CD14-positive monocyte (primary cell): ENCODE data around the gene POLR3GL. TPM values are rescaled to one million over a fixed set of nuclear protein-coding genes. Genes with fewer than 3 reads are reported as not detected.
"Not testable (repeated sequence)": the region's sequence is repeated elsewhere in the genome, so short reads cannot be mapped to it uniquely, and the experiment has no call there.

Experiments
- DNase-seq, 3 donors: peaks; one replicate each; pipeline ENCODE4 v3.0.0-alpha.2; 2011 to 2022
- H2AFZ ChIP-seq: 2 replicates; pipeline ENCODE4 v1.6.0; 2012; ENCODE audit warnings: mild to moderate bottlenecking, low read depth, low read length, inconsistent platforms; ENCODE audit not compliant: insufficient read depth, poor library complexity, severe bottlenecking
- H3K27ac ChIP-seq, 2 donors: 1 replicate in 1 of 2; 2 replicates in 1 of 2; pipeline ENCODE4 v1.5.1; 2012 to 2013; ENCODE audit warnings: low read length in 2 of 2, control low read depth in 1 of 2, inconsistent platforms in 1 of 2, low read depth in 1 of 2, mild to moderate bottlenecking in 1 of 2
- H3K27me3 ChIP-seq, 2 donors: one replicate each; pipeline versions ENCODE4 v1.6.0 to v1.6.1; 2011 to 2013; ENCODE audit warnings: low read length in 2 of 2; ENCODE audit not compliant: control insufficient read depth in 2 of 2, insufficient read depth in 2 of 2
- H3K36me3 ChIP-seq, 2 donors: replicated peaks in 1 of 2; 1 replicate in 1 of 2; 2 replicates in 1 of 2; pipeline versions ENCODE4 v1.5.1 to v1.6.1; 2012 to 2013; ENCODE audit warnings: low read length in 2 of 2, control low read depth in 1 of 2, inconsistent platforms in 1 of 2, mild to moderate bottlenecking in 1 of 2; ENCODE audit not compliant: insufficient read depth in 2 of 2, control insufficient read depth in 1 of 2
- H3K4me1 ChIP-seq, 2 donors: 1 replicate in 1 of 2; 2 replicates in 1 of 2; pipeline versions ENCODE4 v1.5.1 to v1.6.1; 2012 to 2013; ENCODE audit warnings: low read length in 2 of 2, control low read depth in 1 of 2, inconsistent platforms in 1 of 2, mild to moderate bottlenecking in 1 of 2, moderate library complexity in 1 of 2; ENCODE audit not compliant: insufficient read depth in 2 of 2, control insufficient read depth in 1 of 2
- H3K4me2 ChIP-seq: replicated peaks from 2 replicates; pipeline ENCODE3; 2012; ENCODE audit warnings: low read length, moderate library complexity, mild to moderate bottlenecking; ENCODE audit not compliant: poor library complexity, severe bottlenecking; ENCODE audit errors: extremely low read depth
- H3K4me3 ChIP-seq, 3 experiments: fragments of 200-600 bp in 1 of 3; sonication (generic) in 1 of 3; replicated peaks in 1 of 3; 1 replicate in 2 of 3; 2 replicates in 1 of 3; pipeline ENCODE4 v1.5.1; 2011 to 2013; ENCODE audit warnings: low read length in 3 of 3, mild to moderate bottlenecking in 3 of 3, control low read depth in 2 of 3, low read depth in 2 of 3, inconsistent platforms in 1 of 3, moderate library complexity in 1 of 3
- H3K79me2 ChIP-seq: 2 replicates; pipeline ENCODE4 v1.6.0; 2012; ENCODE audit warnings: mild to moderate bottlenecking, control low read depth, inconsistent platforms, low read length, moderate library complexity; ENCODE audit not compliant: insufficient read depth
- H3K9ac ChIP-seq: 2 replicates; pipeline ENCODE4 v1.6.0; 2017; ENCODE audit warnings: low read length, mild to moderate bottlenecking; ENCODE audit not compliant: insufficient read depth, poor library complexity, severe bottlenecking
- H3K9me3 ChIP-seq, 2 donors: replicated peaks in 1 of 2; 1 replicate in 1 of 2; 2 replicates in 1 of 2; pipeline versions ENCODE4 v1.5.1 to v1.6.1; 2012 to 2013; ENCODE audit warnings: low read length in 2 of 2, control low read depth in 1 of 2; ENCODE audit not compliant: control insufficient read depth in 1 of 2, insufficient read depth in 1 of 2
- H4K20me1 ChIP-seq: 2 replicates; pipeline ENCODE4 v1.6.0; 2012; ENCODE audit warnings: mild to moderate bottlenecking, low read length, control low read depth, moderate library complexity; ENCODE audit not compliant: insufficient read depth
- H3K27ac Mint-ChIP-seq, 7 donors: one replicate each; pipeline ENCODE4 v1.8.0; 2020; ENCODE audit warnings: mild to moderate bottlenecking in 7 of 7, mixed read lengths in 7 of 7, moderate library complexity in 6 of 7, inconsistent platforms in 2 of 7
- H3K27me3 Mint-ChIP-seq, 3 donors: one replicate each; pipeline ENCODE4 v1.8.0; 2021 to 2022; ENCODE audit warnings: low read depth in 3 of 3, mild to moderate bottlenecking in 3 of 3, mixed read lengths in 3 of 3, moderate library complexity in 3 of 3, inconsistent platforms in 1 of 3
- H3K36me3 Mint-ChIP-seq, 2 donors: one replicate each; pipeline ENCODE4 v1.8.0; 2020; ENCODE audit warnings: mixed read lengths in 2 of 2, inconsistent platforms in 1 of 2, mild to moderate bottlenecking in 1 of 2
- H3K4me1 Mint-ChIP-seq: one replicate; pipeline ENCODE4 v1.8.0; 2020; ENCODE audit warnings: mild to moderate bottlenecking, mixed read lengths
- H3K4me3 Mint-ChIP-seq, 2 donors: one replicate each; pipeline ENCODE4 v1.8.0; 2020; ENCODE audit warnings: mild to moderate bottlenecking in 2 of 2, mixed read lengths in 2 of 2, moderate library complexity in 1 of 2
- H3K9me3 Mint-ChIP-seq, 7 donors: one replicate each; pipeline ENCODE4 v1.8.0; 2020 to 2022; ENCODE audit warnings: mixed read lengths in 7 of 7, mild to moderate bottlenecking in 6 of 7, moderate library complexity in 6 of 7, inconsistent platforms in 2 of 7
- WGBS: methylation state at CpG from one replicate; pipeline ENCODE4 v1.1.5; 2013; ENCODE audit warnings: missing lambda C conversion rate; ENCODE audit not compliant: insufficient coverage; 5-methylcytosine and 5-hydroxymethylcytosine counted together
- intact Hi-C, 2 donors: fragments of 100-400 bp; cut with micrococcal nuclease; formaldehyde crosslinking; loops; one replicate each; pipeline versions ENCODE4 v1.15.0 to v1.15.1; 2023
- polyA plus RNA-seq, 3 donors: library from polyadenylated mRNA; depleted of rRNA in 1 of 3; unstranded in 2 of 3; stranded (reverse) in 1 of 3; fragments of 300-500 nt in 2 of 3; fragments of >200 nt in 1 of 3; fragmentation: Illumina TruSeq in 2 of 3; gene quantifications; 1 replicate in 2 of 3; 2 replicates in 1 of 3; pipeline ENCODE4 v1.2.3, GENCODE V29; 2012 to 2021

Gene POLR3GL
- polyA plus RNA-seq, 3 donors = 11.6 to 39.0 (median 36.2) TPM

GRCh38 chr1:146026650-146027049, 62.2 kb downstream of the POLR3GL start:
- not testable (repeated sequence) for H3K9me3 Mint-ChIP-seq

More at GRCh38 chr1:146026650-146027049, 62.2 kb downstream of the POLR3GL start:
- H3K4me2 ChIP-seq, H3K4me3 ChIP-seq, H3K27ac Mint-ChIP-seq, H3K36me3 ChIP-seq, H3K27ac ChIP-seq, H3K4me1 ChIP-seq, H3K4me1 Mint-ChIP-seq, H2AFZ ChIP-seq, H3K36me3 Mint-ChIP-seq, H3K4me3 Mint-ChIP-seq, H3K79me2 ChIP-seq, DNase-seq, H3K9me3 ChIP-seq, H4K20me1 ChIP-seq, H3K9ac ChIP-seq, intact Hi-C loops, H3K27me3 ChIP-seq: not testable (repeated sequence)
- peaks cover 8 to 11% (median 8%) of the 10 kb centered on the region in 3 donors for H3K27me3 Mint-ChIP-seq
- no CpG with 5 or more reads among the region's 1 CpG for WGBS

Other genes starting within 250 kb of the POLR3GL start
- 1 to 10 TPM in 1 of 3 donors, under 1 TPM in 2; 0.01 to 1.4 (median 0.16) TPM for gene CD160, start 245.2 kb upstream of the POLR3GL start, polyA plus RNA-seq
- 1 to 10 TPM; 3.5 to 5.4 (median 5.2) TPM for gene RNF115, start 140.6 kb upstream of the POLR3GL start, polyA plus RNA-seq
- gene POLR3C, start 140.5 kb upstream of the POLR3GL start, polyA plus RNA-seq = 10 to 100 TPM; 23.5 to 41.3 (median 30.5) TPM
- 1 to 10 TPM; 2.1 to 6.4 (median 3.1) TPM for gene NUDT17, start 119.1 kb upstream of the POLR3GL start, polyA plus RNA-seq
- gene PIAS3, start 105.6 kb upstream of the POLR3GL start, polyA plus RNA-seq = 10 to 100 TPM in 1 of 3 donors, 1 to 10 TPM in 2; 7.2 to 25.9 (median 8.8) TPM
- gene ANKRD35, start 78.8 kb upstream of the POLR3GL start, polyA plus RNA-seq = 1 to 10 TPM in 2 of 3 donors, under 1 TPM in 1; 0.40 to 1.5 (median 1.3) TPM
- 1 to 10 TPM in 1 of 3 donors, not detected in 2; 1.2 TPM for gene ITGA10, start 54.6 kb upstream of the POLR3GL start, polyA plus RNA-seq
- 10 to 100 TPM; 12.0 to 38.2 (median 37.9) TPM for gene PEX11B, start 46.0 kb upstream of the POLR3GL start, polyA plus RNA-seq
- 100 to 1,000 TPM in 2 of 3 donors, 10 to 100 TPM in 1; 91.5 to 171 (median 115) TPM for gene RBM8A, start 37.2 kb upstream of the POLR3GL start, polyA plus RNA-seq
- gene LIX1L, start 6.7 kb upstream of the POLR3GL start, polyA plus RNA-seq = 10 to 100 TPM in 1 of 3 donors, 1 to 10 TPM in 2; 6.3 to 13.6 (median 8.5) TPM
- under 1 TPM in 1 of 3 donors, not detected in 2; 0.31 TPM for gene ANKRD34A, start 115 bp upstream of the POLR3GL start, polyA plus RNA-seq
- 1,000 to 10,000 TPM in 1 of 3 donors, 100 to 1,000 TPM in 2; 640 to 3,778 (median 844) TPM for gene TXNIP, start 31.9 kb downstream of the POLR3GL start, polyA plus RNA-seq
- not detected for gene HJV, start 57.0 kb downstream of the POLR3GL start, polyA plus RNA-seq
- gene NBPF10, start 180.1 kb downstream of the POLR3GL start, polyA plus RNA-seq = 1 to 10 TPM in 1 of 3 donors, under 1 TPM in 2; 0.04 to 6.1 (median 0.10) TPM